Subcutaneous adipose tissue (tissue), 4 donors: ENCODE data around the gene PROSER3. TPM values are rescaled to one million over a fixed set of nuclear protein-coding genes. Genes with fewer than 3 reads are reported as not detected.

Source experiments
- total RNA-seq, 4 donors: library from RNA; depleted of rRNA; stranded (reverse); fragments of >200 nt; gene quantifications; one replicate each; pipeline ENCODE4 v1.1.0, GENCODE V29; 2016
- TF ChIP-seq, protein P1 (sequence below): fragments of 450-650 bp; IDR thresholded peaks from one replicate; pipeline ENCODE4 v1.5.1; 2016; ENCODE audit warnings: low read depth, mild to moderate bottlenecking, control low read depth, antibody characterized with exemption, moderate library complexity

PROSER3 gene
- total RNA-seq, 4 donors from 2014 or later: 2.8 to 5.7 (median 3.5) TPM

DNA sequence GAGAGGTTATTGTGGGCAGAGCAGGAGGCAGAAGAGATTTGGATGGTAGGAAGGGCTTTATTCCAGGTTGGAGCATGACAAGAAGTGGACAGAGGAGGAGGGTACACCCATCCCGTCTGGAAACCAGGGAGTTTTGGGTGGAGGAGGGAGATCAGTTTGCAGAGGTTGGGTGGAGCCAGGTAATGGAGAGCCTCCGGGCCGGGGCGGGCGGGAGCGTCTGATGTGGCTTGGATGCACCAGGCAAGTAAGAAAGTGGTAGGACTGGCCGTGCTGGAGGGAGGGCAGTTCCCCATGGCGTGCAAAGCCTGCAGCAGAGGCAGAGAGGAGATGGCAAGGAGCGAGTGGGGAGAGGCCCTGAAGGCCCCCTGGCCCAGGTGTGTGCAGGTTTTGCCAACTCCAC lies 26.6 kb upstream of the PROSER3 start:
- TF ChIP-seq, protein P1, sequence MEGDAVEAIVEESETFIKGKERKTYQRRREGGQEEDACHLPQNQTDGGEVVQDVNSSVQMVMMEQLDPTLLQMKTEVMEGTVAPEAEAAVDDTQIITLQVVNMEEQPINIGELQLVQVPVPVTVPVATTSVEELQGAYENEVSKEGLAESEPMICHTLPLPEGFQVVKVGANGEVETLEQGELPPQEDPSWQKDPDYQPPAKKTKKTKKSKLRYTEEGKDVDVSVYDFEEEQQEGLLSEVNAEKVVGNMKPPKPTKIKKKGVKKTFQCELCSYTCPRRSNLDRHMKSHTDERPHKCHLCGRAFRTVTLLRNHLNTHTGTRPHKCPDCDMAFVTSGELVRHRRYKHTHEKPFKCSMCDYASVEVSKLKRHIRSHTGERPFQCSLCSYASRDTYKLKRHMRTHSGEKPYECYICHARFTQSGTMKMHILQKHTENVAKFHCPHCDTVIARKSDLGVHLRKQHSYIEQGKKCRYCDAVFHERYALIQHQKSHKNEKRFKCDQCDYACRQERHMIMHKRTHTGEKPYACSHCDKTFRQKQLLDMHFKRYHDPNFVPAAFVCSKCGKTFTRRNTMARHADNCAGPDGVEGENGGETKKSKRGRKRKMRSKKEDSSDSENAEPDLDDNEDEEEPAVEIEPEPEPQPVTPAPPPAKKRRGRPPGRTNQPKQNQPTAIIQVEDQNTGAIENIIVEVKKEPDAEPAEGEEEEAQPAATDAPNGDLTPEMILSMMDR: no peak

DNA sequence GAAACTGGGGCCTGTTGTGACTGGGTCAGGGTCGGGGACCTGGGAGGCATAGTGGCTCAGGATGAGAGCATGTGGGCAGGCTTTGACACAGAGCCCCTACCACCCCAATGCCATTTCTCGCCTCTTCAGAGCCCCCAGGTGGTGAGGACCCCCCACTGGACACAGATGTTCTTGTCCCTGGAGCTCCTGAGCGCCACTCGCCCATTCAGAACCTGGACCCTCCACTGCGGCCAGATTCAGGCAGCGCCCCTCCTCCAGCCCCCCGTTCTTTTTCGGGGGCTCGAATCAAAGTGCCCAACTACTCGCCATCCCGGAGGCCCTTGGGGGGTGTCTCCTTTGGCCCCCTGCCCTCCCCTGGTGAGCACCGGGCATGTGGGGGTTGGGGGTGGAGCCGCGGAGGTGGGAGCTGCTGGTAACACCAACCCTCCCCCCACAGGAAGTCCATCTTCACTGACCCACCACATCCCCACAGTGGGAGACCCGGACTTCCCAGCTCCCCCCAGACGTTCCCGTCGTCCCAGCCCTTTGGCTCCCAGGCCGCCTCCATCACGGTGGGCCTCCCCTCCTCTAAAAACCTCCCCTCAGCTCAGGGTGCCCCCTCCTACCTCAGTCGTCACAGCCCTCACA lies 26.1 kb upstream of the PROSER3 start:
- TF ChIP-seq, protein P1: no peak

DNA sequence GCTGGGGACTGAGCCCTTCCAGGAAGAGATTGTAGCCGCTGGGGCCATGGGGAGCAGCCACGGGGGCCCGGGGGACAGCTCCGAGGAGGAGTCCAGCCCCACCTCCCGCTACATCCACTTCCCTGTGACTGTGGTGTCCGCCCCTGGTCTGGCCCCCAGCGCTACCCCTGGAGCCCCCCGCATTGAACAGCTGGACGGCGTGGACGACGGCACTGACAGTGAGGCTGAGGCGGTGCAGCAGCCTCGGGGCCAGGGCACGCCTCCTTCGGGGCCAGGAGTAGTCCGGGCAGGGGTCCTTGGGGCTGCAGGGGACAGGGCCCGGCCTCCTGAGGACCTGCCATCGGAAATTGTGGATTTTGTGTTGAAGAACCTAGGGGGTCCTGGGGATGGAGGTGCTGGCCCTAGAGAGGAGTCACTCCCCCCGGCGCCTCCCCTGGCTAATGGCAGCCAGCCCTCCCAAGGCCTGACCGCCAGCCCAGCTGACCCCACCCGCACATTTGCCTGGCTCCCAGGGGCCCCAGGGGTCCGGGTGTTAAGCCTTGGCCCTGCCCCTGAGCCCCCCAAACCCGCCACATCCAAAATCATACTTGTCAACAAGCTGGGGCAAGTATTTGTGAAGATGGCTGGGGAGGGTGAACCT lies 25.3 kb upstream of the PROSER3 start:
- TF ChIP-seq, protein P1: no peak

GRCh38 chr19:35733180-35734125 lies 24.5 kb upstream of the PROSER3 start:
- TF ChIP-seq, protein P1: no peak

GRCh38 chr19:35734273-35734672 lies 23.7 kb upstream of the PROSER3 start:
- TF ChIP-seq, protein P1: no peak

- TF ChIP-seq, protein P1: no peak
Observed at GRCh38 chr19:35734889-35735288, 23.1 kb upstream of the PROSER3 start.
